ENCODE measurements around the gene RALY.

Gene RALY

GRCh38 chr20:34084227-34084923 is 90.7 kb downstream of the RALY start:
- Histone ChIP-seq H3K27ac (ENCODE audit: insufficient read depth, low read depth, low read length, poor library complexity, severe bottlenecking) (no peak overlapping the region), H3K4me3 (ENCODE audit: insufficient read depth, low read depth, low read length) (no peak overlapping the region), H3K27me3 (ENCODE audit: control insufficient read depth, insufficient read depth, low read length, poor library complexity, severe bottlenecking) (no peaks in the 10 kb centered on the region), H3K9me3 (ENCODE audit: control insufficient read depth, low read length) (no peaks in the 10 kb centered on the region), H3K36me3 (ENCODE audit: control insufficient read depth, insufficient read depth, low read length) (peaks cover 17% of the 10 kb centered on the region), H3K4me1 (ENCODE audit: control insufficient read depth, insufficient read depth, low read length) (no peaks in the 10 kb centered on the region)
- 94 to 95% methylated on average over 9 of the region's 9 CpGs for WGBS, 2 experiments

DNA sequence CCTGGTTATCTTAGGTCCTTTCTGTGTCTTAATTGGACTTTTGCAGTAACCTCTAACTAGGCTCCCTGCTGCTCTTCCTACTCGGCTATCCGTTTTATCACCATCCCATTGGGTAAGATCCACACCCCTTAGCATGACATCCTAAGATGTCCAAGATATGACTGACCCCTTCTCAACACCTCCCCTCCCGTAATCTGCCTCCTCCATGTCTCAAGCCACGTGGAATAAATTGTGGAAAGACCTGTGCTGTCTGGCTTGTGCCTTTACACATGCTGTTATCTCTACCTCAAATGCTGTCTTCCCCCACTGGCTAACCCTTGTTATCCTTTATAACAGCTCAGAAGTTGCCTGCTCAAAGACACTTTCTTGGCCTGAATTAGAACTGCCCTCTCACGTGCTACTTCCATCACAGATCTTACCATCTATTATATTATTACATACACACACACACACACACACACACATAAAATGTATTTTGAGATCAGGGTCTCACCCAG is 91.9 kb downstream of the RALY start:
- Histone ChIP-seq H3K27me3 (ENCODE audit: control insufficient read depth, insufficient read depth, low read length, poor library complexity, severe bottlenecking) (no peaks in the 10 kb centered on the region), H3K4me1 (ENCODE audit: control insufficient read depth, insufficient read depth, low read length) (no peaks in the 10 kb centered on the region), H3K36me3 (ENCODE audit: control insufficient read depth, insufficient read depth, low read length) (peaks cover 25% of the 10 kb centered on the region), H3K4me3 (ENCODE audit: insufficient read depth, low read depth, low read length) (no peak overlapping the region), H3K9me3 (ENCODE audit: control insufficient read depth, low read length) (no peaks in the 10 kb centered on the region), H3K27ac (ENCODE audit: insufficient read depth, low read depth, low read length, poor library complexity, severe bottlenecking) (no peak overlapping the region)
- 93 to 95% methylated on average over 5 of the region's 5 CpGs for WGBS, 2 experiments

DNA sequence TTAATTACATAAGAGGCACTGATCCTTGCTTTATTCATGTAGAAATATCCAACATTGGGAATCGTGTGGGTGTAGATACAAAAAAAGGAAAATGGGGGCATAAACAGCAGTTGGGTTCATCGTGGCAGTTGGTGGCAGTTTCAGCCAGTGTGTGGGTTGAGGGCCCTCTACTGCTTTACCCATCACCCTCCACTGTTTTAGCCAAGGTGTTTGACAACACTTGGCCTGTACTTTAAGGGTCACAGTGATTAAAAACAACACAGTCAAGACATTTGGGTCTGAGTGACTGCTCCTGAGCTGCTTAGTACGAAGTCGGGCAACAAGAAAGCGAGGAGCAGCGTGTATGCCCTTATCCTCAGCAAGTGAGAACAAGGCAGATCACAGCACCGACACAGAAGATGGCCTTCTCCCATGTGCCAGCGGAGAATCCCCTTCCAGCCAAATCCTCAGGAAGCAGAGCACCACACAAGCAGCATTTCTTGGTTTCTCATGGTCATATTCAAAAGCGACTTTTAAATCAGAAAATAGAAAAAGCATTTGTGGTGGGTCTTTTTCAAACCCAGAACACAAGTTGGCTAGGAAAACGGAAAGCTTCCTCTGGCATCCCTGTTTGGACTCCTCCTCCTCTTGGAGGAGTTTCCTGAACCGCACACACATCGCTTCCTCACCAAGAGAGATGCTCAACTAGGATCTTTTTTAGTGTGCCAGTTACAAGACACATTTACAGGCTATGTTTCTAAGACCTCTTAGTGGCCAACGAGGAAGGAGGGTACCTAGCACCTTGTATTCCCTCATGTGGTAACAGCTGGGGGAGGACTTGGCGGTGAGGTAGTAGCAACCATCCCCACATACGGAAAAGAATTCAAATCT is 94.8 kb downstream of the RALY start:
- H3K27ac ChIP-seq (ENCODE audit: insufficient read depth, low read depth, low read length, poor library complexity, severe bottlenecking), result no peak overlapping the region
- 96% methylated on average over 15 of the region's 15 CpGs for WGBS, 2 experiments
- peaks cover 39% of the 10 kb centered on the region for H3K36me3 ChIP-seq (ENCODE audit: control insufficient read depth, insufficient read depth, low read length)
- no peaks in the 10 kb centered on the region for H3K9me3 ChIP-seq (ENCODE audit: control insufficient read depth, low read length)
- no peak overlapping the region for H3K4me3 ChIP-seq (ENCODE audit: insufficient read depth, low read depth, low read length)
- H3K4me1 ChIP-seq (ENCODE audit: control insufficient read depth, insufficient read depth, low read length), result no peaks in the 10 kb centered on the region
- H3K27me3 ChIP-seq (ENCODE audit: control insufficient read depth, insufficient read depth, low read length, poor library complexity, severe bottlenecking), result no peaks in the 10 kb centered on the region

GRCh38 chr20:34089175-34089479 is 95.4 kb downstream of the RALY start:
- no peak overlapping the region for H3K27ac ChIP-seq (ENCODE audit: insufficient read depth, low read depth, low read length, poor library complexity, severe bottlenecking)
- H3K36me3 ChIP-seq (ENCODE audit: control insufficient read depth, insufficient read depth, low read length), result peaks cover 45% of the 10 kb centered on the region
- 91 to 97% methylated on average over 3 of the region's 5 CpGs for WGBS, 2 experiments

GRCh38 chr20:34089655-34090345 is 96.1 kb downstream of the RALY start:
- no peaks in the 10 kb centered on the region for H3K9me3 ChIP-seq (ENCODE audit: control insufficient read depth, low read length)
- WGBS, 2 experiments, result 94 to 96% methylated on average over 13 of the region's 13 CpGs
- no peak overlapping the region for H3K27ac ChIP-seq (ENCODE audit: insufficient read depth, low read depth, low read length, poor library complexity, severe bottlenecking)
- no peak overlapping the region for H3K4me3 ChIP-seq (ENCODE audit: insufficient read depth, low read depth, low read length)
- H3K27me3 ChIP-seq (ENCODE audit: control insufficient read depth, insufficient read depth, low read length, poor library complexity, severe bottlenecking), result no peaks in the 10 kb centered on the region
- H3K4me1 ChIP-seq (ENCODE audit: control insufficient read depth, insufficient read depth, low read length), result no peaks in the 10 kb centered on the region
- peaks cover 48% of the 10 kb centered on the region for H3K36me3 ChIP-seq (ENCODE audit: control insufficient read depth, insufficient read depth, low read length)

More at GRCh38 chr20:34089175-34089479, 95.4 kb downstream of the RALY start:
- H3K27me3 ChIP-seq (ENCODE audit: control insufficient read depth, insufficient read depth, low read length, poor library complexity, severe bottlenecking), result no peaks in the 10 kb centered on the region
- no peak overlapping the region for H3K4me3 ChIP-seq (ENCODE audit: insufficient read depth, low read depth, low read length)
- no peaks in the 10 kb centered on the region for H3K9me3 ChIP-seq (ENCODE audit: control insufficient read depth, low read length)
- no peaks in the 10 kb centered on the region for H3K4me1 ChIP-seq (ENCODE audit: control insufficient read depth, insufficient read depth, low read length)

DNA sequence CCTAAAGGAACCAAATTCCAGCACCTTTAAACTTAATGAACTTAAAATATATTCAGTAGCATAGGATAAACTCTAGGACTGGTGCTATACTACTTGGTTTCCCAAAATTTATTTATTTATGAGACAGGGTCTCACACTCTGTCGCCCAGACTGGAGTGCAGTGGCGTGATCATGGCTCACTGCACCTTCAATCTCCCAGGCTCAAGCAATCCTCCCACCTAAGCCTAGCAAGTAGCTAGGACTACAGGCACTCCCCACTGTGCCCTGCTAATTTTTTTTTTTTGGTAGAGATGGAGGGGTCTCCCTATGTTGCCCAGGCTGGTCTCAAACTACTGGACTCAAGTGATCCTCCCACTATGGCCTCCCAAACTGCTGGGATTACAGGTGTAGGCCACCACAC is 96.9 kb downstream of the RALY start:
- 92 to 95% methylated on average over 2 of the region's 2 CpGs for WGBS, 2 experiments
- Histone ChIP-seq H3K27ac (ENCODE audit: insufficient read depth, low read depth, low read length, poor library complexity, severe bottlenecking) (no peak overlapping the region), H3K27me3 (ENCODE audit: control insufficient read depth, insufficient read depth, low read length, poor library complexity, severe bottlenecking) (no peaks in the 10 kb centered on the region), H3K36me3 (ENCODE audit: control insufficient read depth, insufficient read depth, low read length) (peaks cover 55% of the 10 kb centered on the region), H3K4me1 (ENCODE audit: control insufficient read depth, insufficient read depth, low read length) (no peaks in the 10 kb centered on the region), H3K9me3 (ENCODE audit: control insufficient read depth, low read length) (no peaks in the 10 kb centered on the region), H3K4me3 (ENCODE audit: insufficient read depth, low read depth, low read length) (no peak overlapping the region)

DNA sequence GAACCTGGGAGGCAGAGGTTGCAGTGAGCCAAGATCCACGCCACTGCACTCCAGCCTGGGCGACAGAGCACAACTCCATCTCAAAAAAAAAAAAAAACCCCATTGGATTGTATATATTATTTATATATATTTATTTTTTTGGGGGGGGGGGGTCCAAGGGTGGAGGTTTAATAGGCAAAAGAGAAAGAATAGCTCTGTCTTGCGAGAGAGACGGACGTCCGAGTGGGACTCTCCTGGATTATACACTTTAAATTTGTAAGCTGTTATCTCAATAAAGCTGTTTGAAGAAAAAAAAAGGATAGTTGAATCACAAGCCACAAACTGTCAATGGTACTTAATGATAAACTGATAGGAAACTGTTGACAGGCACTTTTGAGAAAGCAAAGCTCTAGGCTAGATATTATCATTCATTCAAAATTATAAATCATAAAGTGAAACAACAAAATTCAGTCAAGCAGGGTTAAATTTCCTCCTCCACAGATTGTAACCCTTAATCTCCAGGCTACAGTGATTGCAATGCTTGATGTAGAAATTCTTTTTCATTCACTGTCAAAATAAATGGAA is 98.0 kb downstream of the RALY start:
- H3K4me3 ChIP-seq (ENCODE audit: insufficient read depth, low read depth, low read length), result no peak overlapping the region
- peaks cover 62% of the 10 kb centered on the region for H3K36me3 ChIP-seq (ENCODE audit: control insufficient read depth, insufficient read depth, low read length)
- WGBS, 2 experiments, result 94 to 97% methylated on average over 4 to 5 of the region's 6 CpGs
- H3K9me3 ChIP-seq (ENCODE audit: control insufficient read depth, low read length), result no peaks in the 10 kb centered on the region
- no peaks in the 10 kb centered on the region for H3K27me3 ChIP-seq (ENCODE audit: control insufficient read depth, insufficient read depth, low read length, poor library complexity, severe bottlenecking)
- H3K4me1 ChIP-seq (ENCODE audit: control insufficient read depth, insufficient read depth, low read length), result no peaks in the 10 kb centered on the region
- H3K27ac ChIP-seq (ENCODE audit: insufficient read depth, low read depth, low read length, poor library complexity, severe bottlenecking), result no peak overlapping the region

DNA sequence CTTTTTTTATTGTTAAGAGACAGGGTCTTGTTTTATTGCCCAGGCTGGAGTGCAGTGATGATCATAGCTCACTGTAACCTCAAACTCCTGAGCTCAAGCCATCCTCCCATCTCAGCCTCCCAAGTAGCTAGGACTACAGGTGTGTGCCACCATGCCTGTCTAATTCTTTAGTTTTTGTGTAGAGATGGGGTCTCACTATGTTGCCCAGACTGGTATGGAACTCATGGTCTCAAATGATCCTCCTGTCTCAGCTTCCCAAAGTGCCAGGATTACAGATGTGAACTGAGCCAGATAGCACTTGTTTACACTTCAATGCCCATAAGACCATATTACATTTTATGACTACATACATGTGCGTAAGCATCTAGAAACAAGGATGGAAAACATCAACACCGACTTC is 100.2 kb downstream of the RALY start:
- no peak overlapping the region for H3K27ac ChIP-seq (ENCODE audit: insufficient read depth, low read depth, low read length, poor library complexity, severe bottlenecking)
- no peaks in the 10 kb centered on the region for H3K4me1 ChIP-seq (ENCODE audit: control insufficient read depth, insufficient read depth, low read length)
- H3K27me3 ChIP-seq (ENCODE audit: control insufficient read depth, insufficient read depth, low read length, poor library complexity, severe bottlenecking), result no peaks in the 10 kb centered on the region
- H3K9me3 ChIP-seq (ENCODE audit: control insufficient read depth, low read length), result no peaks in the 10 kb centered on the region
- H3K36me3 ChIP-seq (ENCODE audit: control insufficient read depth, insufficient read depth, low read length), result peaks cover 67% of the 10 kb centered on the region
- no peak overlapping the region for H3K4me3 ChIP-seq (ENCODE audit: insufficient read depth, low read depth, low read length)
- WGBS, 2 experiments, result 98 to 100% methylated on average over 2 of the region's 2 CpGs

GRCh38 chr20:34095825-34096224 is 102.1 kb downstream of the RALY start:
- H3K27me3 ChIP-seq (ENCODE audit: control insufficient read depth, insufficient read depth, low read length, poor library complexity, severe bottlenecking), result no peaks in the 10 kb centered on the region
- peaks cover 71% of the 10 kb centered on the region for H3K36me3 ChIP-seq (ENCODE audit: control insufficient read depth, insufficient read depth, low read length)

More at GRCh38 chr20:34095825-34096224, 102.1 kb downstream of the RALY start:
- H3K9me3 ChIP-seq (ENCODE audit: control insufficient read depth, low read length), result no peaks in the 10 kb centered on the region
- no peak overlapping the region for H3K4me3 ChIP-seq (ENCODE audit: insufficient read depth, low read depth, low read length)
- H3K27ac ChIP-seq (ENCODE audit: insufficient read depth, low read depth, low read length, poor library complexity, severe bottlenecking), result no peak overlapping the region
- no peaks in the 10 kb centered on the region for H3K4me1 ChIP-seq (ENCODE audit: control insufficient read depth, insufficient read depth, low read length)

Data from ectodermal cell (in vitro differentiated cells).